B cell (primary cell): ENCODE measurements around the gene MBTPS1. TPM values are rescaled to one million over a fixed set of nuclear protein-coding genes. Genes with fewer than 3 reads are reported as not detected.

Source experiments
- ATAC-seq: fragments of 200-7000 bp; cut with Tn5 transposase; one replicate; pipeline ENCODE4 v1.10.0; 2021; ENCODE audit warnings: low read depth, mild to moderate bottlenecking, moderate number of reproducible peaks, moderate library complexity
- CTCF ChIA-PET: fragments of 350-600 bp; sonication (Branson Sonifier 250); formaldehyde crosslinking; loops from one replicate; lab custom pipeline; 2021; ENCODE audit warnings: antibody characterized with exemption, inconsistent platforms; lab: Charles Lee
- POLR2A ChIA-PET: fragments of 350-600 bp; sonication (Branson Sonifier 250); formaldehyde crosslinking; loops from one replicate; lab custom pipeline; 2021; ENCODE audit warnings: antibody characterized with exemption; lab: Charles Lee
- DNase-seq: peaks from one replicate; pipeline ENCODE4 v3.0.0; 2013
- H2AFZ ChIP-seq: 2 replicates; pipeline ENCODE4 v1.6.1; 2012; ENCODE audit warnings: mild to moderate bottlenecking, low read depth, low read length; ENCODE audit not compliant: insufficient read depth, poor library complexity, severe bottlenecking
- H3K27ac ChIP-seq, 2 donors: 1 replicate in 1 of 2; 2 replicates in 1 of 2; pipeline ENCODE4 v1.5.1; 2012 to 2013; ENCODE audit warnings: low read length in 2 of 2, mild to moderate bottlenecking in 2 of 2, moderate library complexity in 1 of 2
- H3K27me3 ChIP-seq, 4 experiments: fragments of 200-600 bp in 1 of 4; sonication (generic) in 1 of 4; replicated peaks in 1 of 4; 1 replicate in 2 of 4; 2 replicates in 2 of 4; pipeline versions ENCODE4 v1.6.1 to v1.7.0; 2013 to 2016; ENCODE audit warnings: low read length in 3 of 4, mild to moderate bottlenecking in 2 of 4, mixed read lengths in 1 of 4, moderate library complexity in 1 of 4; ENCODE audit not compliant: insufficient read depth in 4 of 4, control insufficient read depth in 3 of 4; ENCODE audit errors: control extremely low read depth in 1 of 4
- H3K36me3 ChIP-seq, 2 experiments: replicated peaks in 1 of 2; 1 replicate in 1 of 2; 2 replicates in 1 of 2; pipeline versions ENCODE4 v1.6.1 to v1.7.1; 2013; ENCODE audit warnings: low read length in 1 of 2; ENCODE audit not compliant: insufficient read depth in 2 of 2, control insufficient read depth in 1 of 2; ENCODE audit errors: control extremely low read depth in 1 of 2, extremely low read depth in 1 of 2
- H3K4me1 ChIP-seq, 2 donors: fragments of 200-600 bp in 1 of 2; sonication (generic) in 1 of 2; 1 replicate in 1 of 2; 2 replicates in 1 of 2; pipeline versions ENCODE4 v1.5.1 to v1.6.1; 2013 to 2017; ENCODE audit warnings: low read length in 2 of 2; ENCODE audit not compliant: control insufficient read depth in 2 of 2, insufficient read depth in 2 of 2
- H3K4me2 ChIP-seq: replicated peaks from 2 replicates; pipeline ENCODE3; 2012; ENCODE audit warnings: mild to moderate bottlenecking, low read depth, low read length; ENCODE audit not compliant: poor library complexity, severe bottlenecking
- H3K4me3 ChIP-seq, 5 experiments: fragments of 200-600 bp in 1 of 5; sonication (generic) in 1 of 5; 1 replicate in 3 of 5; 2 replicates in 2 of 5; pipeline versions ENCODE4 v1.5.1 to v1.7.0; 2011 to 2016; ENCODE audit warnings: low read length in 4 of 5, mild to moderate bottlenecking in 4 of 5, low read depth in 2 of 5, control low read depth in 1 of 5, moderate library complexity in 1 of 5; ENCODE audit not compliant: insufficient read depth in 1 of 5; ENCODE audit errors: control extremely low read depth in 1 of 5, extremely low read depth in 1 of 5
- H3K79me2 ChIP-seq: fragments of 200-600 bp; sonication (generic); one replicate; pipeline ENCODE4 v1.6.0; 2016; ENCODE audit warnings: low read length; ENCODE audit not compliant: control insufficient read depth, insufficient read depth
- H3K9ac ChIP-seq: fragments of 200-600 bp; sonication (generic); 2 replicates; pipeline ENCODE4 v1.6.1; 2017; ENCODE audit warnings: mild to moderate bottlenecking, low read length, moderate library complexity
- H3K9me3 ChIP-seq, 3 donors: one replicate each; pipeline versions ENCODE4 v1.6.1 to v1.7.1; 2013; ENCODE audit warnings: low read length in 2 of 3; ENCODE audit not compliant: control insufficient read depth in 2 of 3, insufficient read depth in 1 of 3; ENCODE audit errors: control extremely low read depth in 1 of 3
- H4K20me1 ChIP-seq: 2 replicates; pipeline ENCODE4 v1.6.0; 2012; ENCODE audit warnings: mild to moderate bottlenecking, low read length; ENCODE audit not compliant: insufficient read depth, control insufficient read depth, poor library complexity, severe bottlenecking
- H3K27ac Mint-ChIP-seq: one replicate; pipeline ENCODE4 v1.8.0; 2021; ENCODE audit warnings: mixed read lengths
- H3K27me3 Mint-ChIP-seq: one replicate; pipeline ENCODE4 v1.8.0; 2021; ENCODE audit warnings: mixed read lengths
- H3K4me1 Mint-ChIP-seq: one replicate; pipeline ENCODE4 v1.8.0; 2021; ENCODE audit warnings: mixed read lengths
- H3K4me3 Mint-ChIP-seq: one replicate; pipeline ENCODE4 v1.8.0; 2021; ENCODE audit warnings: mixed read lengths
- H3K9me3 Mint-ChIP-seq: one replicate; pipeline ENCODE4 v1.8.0; 2022; ENCODE audit warnings: mixed read lengths; ENCODE audit not compliant: insufficient read depth
- EZH2 ChIP-seq: IDR thresholded peaks from 2 replicates; pipeline ENCODE4 v1.6.1; 2012; ENCODE audit warnings: borderline replicate concordance, low read depth, mild to moderate bottlenecking, moderate library complexity, low read length; ENCODE audit not compliant: insufficient read depth, poor library complexity, severe bottlenecking
- WGBS: methylation state at CpG from one replicate; pipeline ENCODE4 v1.1.5; 2013; ENCODE audit warnings: missing lambda C conversion rate; ENCODE audit not compliant: insufficient coverage; 5-methylcytosine and 5-hydroxymethylcytosine counted together
- intact Hi-C: fragments of 100-400 bp; cut with micrococcal nuclease; formaldehyde crosslinking; loops from one replicate; pipeline ENCODE4 v1.10.0; 2022
- polyA plus RNA-seq: library from polyadenylated mRNA; depleted of rRNA; stranded (reverse); fragments of >200 nt; gene quantifications from 2 replicates; pipeline ENCODE4 v1.2.3, GENCODE V29; 2012
- total RNA-seq, 2 donors: library from RNA; stranded (reverse); fragments of 120-200 nt in 1 of 2; gene quantifications; 1 replicate in 1 of 2; 2 replicates in 1 of 2; pipeline versions ENCODE4 v1.2.3 to v1.2.4, GENCODE V29; 2013 to 2022
- TF ChIP-seq, protein P1 (sequence below): fragments of 200-600 bp; IDR thresholded peaks from one replicate; pipeline ENCODE4 v1.8.0; 2022; ENCODE audit warnings: antibody characterized with exemption, mild to moderate bottlenecking

Gene MBTPS1
- total and polyA plus RNA-seq, 2 donors (not counting 1 experiment from before 2014, with no cell fraction given) = 85.9 to 120 TPM

GRCh38 chr16:84048270-84048669, 68.5 kb downstream of the MBTPS1 start:
- no peaks in the 10 kb centered on the region for H3K4me1 Mint-ChIP-seq
- H3K27me3 Mint-ChIP-seq = peaks cover 13% of the 10 kb centered on the region
- peaks cover 0 to 12% (median 3%) of the 10 kb centered on the region in 4 experiments for H3K27me3 ChIP-seq
- no peaks in the 10 kb centered on the region for H3K9me3 Mint-ChIP-seq
- H3K9ac ChIP-seq = no peak overlapping the region
- no peak for DNase-seq
- no peak overlapping the region for H3K4me2 ChIP-seq
- no peaks in the 10 kb centered on the region for H3K79me2 ChIP-seq
- ChIA-PET POLR2A (no interaction called here), CTCF (no interaction called here)
- H3K4me3 Mint-ChIP-seq = no peak overlapping the region
- no peaks in the 10 kb centered on the region for H4K20me1 ChIP-seq
- no peaks in the 10 kb centered on the region for H3K4me1 ChIP-seq
- WGBS = 86% methylated on average over 4 of the region's 7 CpGs
- no peak overlapping the region for H2AFZ ChIP-seq
- H3K27ac ChIP-seq = no peak overlapping the region
- peaks cover 0 to 2% (median 0%) of the 10 kb centered on the region in 3 donors for H3K9me3 ChIP-seq
- no peak overlapping the region for H3K4me3 ChIP-seq
- TF ChIP-seq EZH2 = no peak
- TF ChIP-seq, protein P1, sequence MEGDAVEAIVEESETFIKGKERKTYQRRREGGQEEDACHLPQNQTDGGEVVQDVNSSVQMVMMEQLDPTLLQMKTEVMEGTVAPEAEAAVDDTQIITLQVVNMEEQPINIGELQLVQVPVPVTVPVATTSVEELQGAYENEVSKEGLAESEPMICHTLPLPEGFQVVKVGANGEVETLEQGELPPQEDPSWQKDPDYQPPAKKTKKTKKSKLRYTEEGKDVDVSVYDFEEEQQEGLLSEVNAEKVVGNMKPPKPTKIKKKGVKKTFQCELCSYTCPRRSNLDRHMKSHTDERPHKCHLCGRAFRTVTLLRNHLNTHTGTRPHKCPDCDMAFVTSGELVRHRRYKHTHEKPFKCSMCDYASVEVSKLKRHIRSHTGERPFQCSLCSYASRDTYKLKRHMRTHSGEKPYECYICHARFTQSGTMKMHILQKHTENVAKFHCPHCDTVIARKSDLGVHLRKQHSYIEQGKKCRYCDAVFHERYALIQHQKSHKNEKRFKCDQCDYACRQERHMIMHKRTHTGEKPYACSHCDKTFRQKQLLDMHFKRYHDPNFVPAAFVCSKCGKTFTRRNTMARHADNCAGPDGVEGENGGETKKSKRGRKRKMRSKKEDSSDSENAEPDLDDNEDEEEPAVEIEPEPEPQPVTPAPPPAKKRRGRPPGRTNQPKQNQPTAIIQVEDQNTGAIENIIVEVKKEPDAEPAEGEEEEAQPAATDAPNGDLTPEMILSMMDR = no peak
- intact Hi-C loops = no loop called here
- no peak overlapping the region for H3K27ac Mint-ChIP-seq
- no peak for ATAC-seq
- peaks cover 4 to 32% of the 10 kb centered on the region in 2 experiments for H3K36me3 ChIP-seq

- H4K20me1 ChIP-seq = no peaks in the 10 kb centered on the region
- intact Hi-C loops = no loop called here
- CTCF ChIA-PET = no interaction called here
Observed at GRCh38 chr16:84047626-84048025, 69.1 kb downstream of the MBTPS1 start.

More at GRCh38 chr16:84047626-84048025, 69.1 kb downstream of the MBTPS1 start:
- Histone ChIP-seq H3K27me3 (peaks cover 0 to 16% (median 3%) of the 10 kb centered on the region in 4 experiments), H3K27ac (no peak overlapping the region), H3K9ac (no peak overlapping the region), H3K4me1 (no peaks in the 10 kb centered on the region), H3K9me3 (peaks cover 0 to 2% (median 0%) of the 10 kb centered on the region in 3 donors), H3K4me3 (no peak overlapping the region), H3K36me3 (peaks cover 4 to 26% of the 10 kb centered on the region in 2 experiments), H3K4me2 (no peak overlapping the region), H2AFZ (no peak overlapping the region), H3K79me2 (no peaks in the 10 kb centered on the region)
- H3K27ac Mint-ChIP-seq = no peak overlapping the region
- H3K27me3 Mint-ChIP-seq = peaks cover 14% of the 10 kb centered on the region
- no peak for TF ChIP-seq EZH2
- TF ChIP-seq, protein P1 = no peak
- ATAC-seq (no peak), DNase-seq (no peak)
- no peaks in the 10 kb centered on the region for H3K4me1 Mint-ChIP-seq
- POLR2A ChIA-PET = no interaction called here
- 95% methylated on average over 4 of the region's 6 CpGs for WGBS
- H3K9me3 Mint-ChIP-seq = no peaks in the 10 kb centered on the region
- H3K4me3 Mint-ChIP-seq = no peak overlapping the region
